Endothelial cell of umbilical vein (primary cell): ENCODE data around the gene TRPV2.

Experiments used
- CTCF ChIP-seq, 2 donors: IDR thresholded peaks; 1 replicate in 1 of 2; 2 replicates in 1 of 2; pipeline ENCODE4 v1.5.1; 2011; ENCODE audit warnings: low read length in 2 of 2, mild to moderate bottlenecking in 2 of 2, moderate library complexity in 2 of 2, control low read depth in 1 of 2, inconsistent platforms in 1 of 2, low read depth in 1 of 2; ENCODE audit not compliant: insufficient read depth in 1 of 2; ENCODE audit errors: extremely low read depth in 1 of 2
- MYC ChIP-seq: IDR thresholded peaks from one replicate; pipeline ENCODE4 v1.6.1; 2011; ENCODE audit warnings: mild to moderate bottlenecking, low read depth, low read length
- POLR2A ChIP-seq: IDR thresholded peaks from 2 replicates; pipeline ENCODE4 v1.6.1; 2012; ENCODE audit warnings: low read depth, mild to moderate bottlenecking, control low read depth, low read length
- POLR2AphosphoS5 ChIP-seq: IDR thresholded peaks from 2 replicates; pipeline ENCODE4 v1.6.1; 2012; ENCODE audit warnings: low read depth, mild to moderate bottlenecking, control low read depth, low read length, moderate library complexity; ENCODE audit not compliant: insufficient read depth

- TF ChIP-seq MYC: no peak
- TF ChIP-seq CTCF (IDR thresholded peaks at IDR 0.05; ENCODE audit: extremely low read depth in 1 of 2, insufficient read depth in 1 of 2, low read depth in 1 of 2, low read length in 2 of 2): no peak
- TF ChIP-seq POLR2AphosphoS5: no peak
- no peak for TF ChIP-seq POLR2A
Measured at GRCh38 chr17:16379654-16380053, 35.7 kb upstream of the TRPV2 start.
